Hepatocyte (in vitro differentiated cells): ENCODE results near the gene HNMT. TPM values are rescaled to one million over a fixed set of nuclear protein-coding genes. Genes with fewer than 3 reads are reported as not detected.
A peak's percentile ranks its signal among the peaks of the same experiment; 100 is the strongest.

Source experiments
- DNase-seq: peaks from one replicate; pipeline ENCODE4 v3.0.0-alpha.2; 2016; ENCODE audit warnings: low spot score
- H2AFZ ChIP-seq: fragments of 200-600 bp; sonication (generic); 2 replicates; pipeline ENCODE4 v1.6.0; 2016; ENCODE audit warnings: antibody characterized with exemption, mild to moderate bottlenecking
- H3K27ac ChIP-seq: fragments of 200-600 bp; sonication (generic); 2 replicates; pipeline ENCODE4 v1.5.1; 2016; ENCODE audit warnings: mild to moderate bottlenecking
- H3K27me3 ChIP-seq: fragments of 200-600 bp; sonication (generic); 2 replicates; pipeline ENCODE4 v1.6.1; 2016
- H3K36me3 ChIP-seq: fragments of 200-600 bp; sonication (generic); replicated peaks from 2 replicates; pipeline ENCODE4 v1.5.1; 2016; ENCODE audit warnings: low read depth; ENCODE audit not compliant: insufficient read depth
- H3K4me1 ChIP-seq: fragments of 200-600 bp; sonication (generic); 2 replicates; pipeline ENCODE4 v1.5.1; 2016; ENCODE audit warnings: mild to moderate bottlenecking, moderate library complexity; ENCODE audit not compliant: insufficient read depth
- H3K4me2 ChIP-seq: fragments of 200-600 bp; sonication (generic); 2 replicates; pipeline ENCODE4 v1.6.0; 2016
- H3K4me3 ChIP-seq: fragments of 200-600 bp; sonication (generic); 2 replicates; pipeline ENCODE4 v1.5.1; 2016; ENCODE audit warnings: mild to moderate bottlenecking
- H3K79me2 ChIP-seq: fragments of 200-600 bp; sonication (generic); 2 replicates; pipeline ENCODE4 v1.6.0; 2017; ENCODE audit warnings: mild to moderate bottlenecking
- H3K9me2 ChIP-seq: fragments of 200-600 bp; sonication (generic); replicated peaks from 2 replicates; pipeline ENCODE4 v1.6.0; 2017; ENCODE audit warnings: mild to moderate bottlenecking; ENCODE audit not compliant: insufficient read depth
- H3K9me3 ChIP-seq: fragments of 200-600 bp; sonication (generic); 2 replicates; pipeline ENCODE4 v1.5.1; 2016; ENCODE audit warnings: low read depth, mild to moderate bottlenecking
- H4K20me1 ChIP-seq: fragments of 200-600 bp; sonication (generic); 2 replicates; pipeline ENCODE4 v1.6.0; 2016; ENCODE audit warnings: mild to moderate bottlenecking; ENCODE audit not compliant: insufficient read depth, poor library complexity, severe bottlenecking
- EZH2 ChIP-seq: fragments of 200-600 bp; sonication (generic); IDR thresholded peaks from 2 replicates; pipeline ENCODE4 v1.6.1; 2016; ENCODE audit warnings: antibody characterized with exemption, mild to moderate bottlenecking, borderline replicate concordance
- EZH2phosphoT487 ChIP-seq: fragments of 200-600 bp; sonication (generic); IDR thresholded peaks from one replicate; pipeline ENCODE4 v1.6.1; 2018; ENCODE audit warnings: antibody characterized with exemption, mild to moderate bottlenecking, low read depth, moderate library complexity; ENCODE audit not compliant: unreplicated experiment, severe bottlenecking
- WGBS: methylation state at CpG from one replicate; pipeline ENCODE4 v1.1.6; 2016; ENCODE audit warnings: low lambda C conversion rate; ENCODE audit errors: missing lambda C conversion rate; 5-methylcytosine and 5-hydroxymethylcytosine counted together
- polyA plus RNA-seq: library from polyadenylated mRNA; unstranded; fragments of >200 nt; fragmentation: Nextera tagmentation; extraction: Ambion mirVana; gene quantifications from 2 replicates; pipeline ENCODE4 v1.2.1, GENCODE V29; 2016
- total RNA-seq: library from RNA; depleted of rRNA; stranded (reverse); fragments of >200 nt; gene quantifications from 2 replicates; pipeline ENCODE4 v1.2.3, GENCODE V29; 2014
- TF ChIP-seq, protein P1 (sequence below): fragments of 200-600 bp; sonication (generic); IDR thresholded peaks from 2 replicates; pipeline ENCODE4 v1.5.1; 2016; ENCODE audit warnings: antibody characterized with exemption, mild to moderate bottlenecking; ENCODE audit not compliant: poor library complexity

The HNMT gene
- total and polyA plus RNA-seq, 2 experiments from 2014 or later, result 23.4 to 26.3 TPM

DNA sequence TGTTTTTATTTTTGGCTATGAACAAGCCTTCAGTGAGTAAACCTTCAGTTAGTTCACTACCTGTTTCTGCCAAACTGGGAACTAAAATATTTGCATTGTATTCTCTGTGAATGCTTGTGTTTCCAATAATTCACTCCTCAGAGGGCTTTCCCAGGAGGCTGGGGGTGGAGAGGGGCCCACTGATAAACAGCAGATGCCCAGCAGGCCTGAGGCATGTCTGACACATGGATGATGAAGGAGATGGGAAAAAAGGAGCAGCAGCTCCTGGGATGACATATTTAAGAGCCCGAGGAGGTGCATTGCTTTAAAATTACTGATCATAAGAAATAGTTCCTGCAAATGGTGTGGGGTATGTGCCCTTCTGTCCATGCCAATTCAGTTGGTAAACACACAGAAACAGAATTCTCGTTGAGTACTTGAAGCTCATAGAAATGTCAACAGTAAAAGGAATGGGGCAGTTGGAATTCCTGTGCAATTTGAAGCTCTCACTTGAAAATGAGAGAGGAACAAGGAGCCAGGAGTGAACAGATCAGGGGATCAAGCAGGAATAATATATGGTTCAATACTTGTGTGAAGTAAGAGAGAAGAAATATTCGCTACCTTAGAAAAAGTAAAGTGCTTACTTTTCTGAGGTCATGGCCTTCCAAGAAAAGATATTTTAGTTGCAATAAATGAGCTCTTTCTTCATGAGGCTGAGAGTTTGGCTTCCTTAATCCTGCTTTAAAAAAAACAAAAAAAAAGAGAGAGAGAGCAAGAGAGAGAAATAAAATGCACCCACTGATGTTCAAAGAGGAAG is 22.0 kb upstream of the HNMT start:
- Histone ChIP-seq H3K27ac (no peak overlapping the region), H3K36me3 (no peaks in the 10 kb centered on the region), H3K79me2 (no peaks in the 10 kb centered on the region), H3K27me3 (no peaks in the 10 kb centered on the region), H3K4me1 (peaks cover 51% of the 10 kb centered on the region), H3K9me2 (no peaks in the 10 kb centered on the region), H4K20me1 (no peaks in the 10 kb centered on the region), H2AFZ (no peak overlapping the region), H3K4me2 (peak overlapping the region; percentile 51), H3K9me3 (no peaks in the 10 kb centered on the region), H3K4me3 (no peak overlapping the region)
- WGBS, result 26% methylated on average over 3 of the region's 3 CpGs
- TF ChIP-seq EZH2 (no peak), EZH2phosphoT487 (no peak)
- TF ChIP-seq, protein P1, sequence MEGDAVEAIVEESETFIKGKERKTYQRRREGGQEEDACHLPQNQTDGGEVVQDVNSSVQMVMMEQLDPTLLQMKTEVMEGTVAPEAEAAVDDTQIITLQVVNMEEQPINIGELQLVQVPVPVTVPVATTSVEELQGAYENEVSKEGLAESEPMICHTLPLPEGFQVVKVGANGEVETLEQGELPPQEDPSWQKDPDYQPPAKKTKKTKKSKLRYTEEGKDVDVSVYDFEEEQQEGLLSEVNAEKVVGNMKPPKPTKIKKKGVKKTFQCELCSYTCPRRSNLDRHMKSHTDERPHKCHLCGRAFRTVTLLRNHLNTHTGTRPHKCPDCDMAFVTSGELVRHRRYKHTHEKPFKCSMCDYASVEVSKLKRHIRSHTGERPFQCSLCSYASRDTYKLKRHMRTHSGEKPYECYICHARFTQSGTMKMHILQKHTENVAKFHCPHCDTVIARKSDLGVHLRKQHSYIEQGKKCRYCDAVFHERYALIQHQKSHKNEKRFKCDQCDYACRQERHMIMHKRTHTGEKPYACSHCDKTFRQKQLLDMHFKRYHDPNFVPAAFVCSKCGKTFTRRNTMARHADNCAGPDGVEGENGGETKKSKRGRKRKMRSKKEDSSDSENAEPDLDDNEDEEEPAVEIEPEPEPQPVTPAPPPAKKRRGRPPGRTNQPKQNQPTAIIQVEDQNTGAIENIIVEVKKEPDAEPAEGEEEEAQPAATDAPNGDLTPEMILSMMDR, result no peak
- DNase-seq, result no peak

- no peaks in the 10 kb centered on the region for H3K27me3 ChIP-seq
- H3K4me1 ChIP-seq, result peaks cover 51% of the 10 kb centered on the region
- TF ChIP-seq EZH2phosphoT487 (no peak), EZH2 (no peak)
- TF ChIP-seq, protein P1, result no peak
- H3K9me2 ChIP-seq, result no peaks in the 10 kb centered on the region
- DNase-seq, result peak; percentile 14
- H3K4me2 ChIP-seq, result peak overlapping the region; percentile 51
- H3K27ac ChIP-seq, result peak overlapping the region; percentile 12
- no peak overlapping the region for H2AFZ ChIP-seq
- H3K9me3 ChIP-seq, result no peaks in the 10 kb centered on the region
- H3K4me3 ChIP-seq, result no peak overlapping the region
- no peaks in the 10 kb centered on the region for H3K36me3 ChIP-seq
- WGBS, result 53% methylated on average over 6 of the region's 6 CpGs
- no peaks in the 10 kb centered on the region for H3K79me2 ChIP-seq
- H4K20me1 ChIP-seq, result no peaks in the 10 kb centered on the region
Measured at GRCh38 chr2:137942833-137943677, 21.2 kb upstream of the HNMT start.

GRCh38 chr2:137943678-137944347 is 20.5 kb upstream of the HNMT start:
- H3K4me3 ChIP-seq, result no peak overlapping the region
- TF ChIP-seq EZH2phosphoT487 (no peak), EZH2 (no peak)
- TF ChIP-seq, protein P1, result no peak
- H3K27ac ChIP-seq, result no peak overlapping the region
- peaks cover 48% of the 10 kb centered on the region for H3K4me1 ChIP-seq
- no peaks in the 10 kb centered on the region for H3K9me3 ChIP-seq
- H3K36me3 ChIP-seq, result no peaks in the 10 kb centered on the region
- no peak overlapping the region for H2AFZ ChIP-seq
- WGBS, result 96% methylated on average over 2 of the region's 2 CpGs
- no peak for DNase-seq
- H3K9me2 ChIP-seq, result no peaks in the 10 kb centered on the region
- H3K27me3 ChIP-seq, result no peaks in the 10 kb centered on the region
- no peaks in the 10 kb centered on the region for H4K20me1 ChIP-seq
- H3K4me2 ChIP-seq, result peak overlapping the region; percentile 51
- H3K79me2 ChIP-seq, result no peaks in the 10 kb centered on the region
